ENCODE measurements around the gene TIMD4. TPM values are rescaled to one million over a fixed set of nuclear protein-coding genes. Genes with fewer than 3 reads are reported as not detected.

TIMD4 gene
- total RNA-seq, 1 donor from 2014 or later = not detected

- Mint-ChIP-seq H3K27ac (no peak overlapping the region), H3K4me3 (no peak overlapping the region), H3K4me1 (peaks cover 5% of the 10 kb centered on the region), H3K9me3 (no peaks in the 10 kb centered on the region), H3K36me3 (no peaks in the 10 kb centered on the region), H3K27me3 (ENCODE audit: insufficient read depth, low read depth) (peaks cover 6% of the 10 kb centered on the region)
- H3K36me3 ChIP-seq = no peaks in the 10 kb centered on the region
- no peak for DNase-seq (ENCODE audit: low spot score)
- no peaks in the 10 kb centered on the region for H3K79me2 ChIP-seq (ENCODE audit: low read depth)
- TF ChIP-seq CTCF (IDR thresholded peaks at IDR 0.05) (no peak), EZH2 (IDR thresholded peaks at IDR 0.05) (no peak), EZH2phosphoT487 (IDR thresholded peaks at IDR 0.05) (no peak)
- peaks cover 11% of the 10 kb centered on the region for H3K4me1 ChIP-seq
- no peak overlapping the region for H3K4me2 ChIP-seq
- no peak overlapping the region for H3K9ac ChIP-seq
- no peak overlapping the region for H3K27ac ChIP-seq
- no peak overlapping the region for H3K4me3 ChIP-seq
- H2AFZ ChIP-seq (replicated peaks) = no peak overlapping the region
- peaks cover 9% of the 10 kb centered on the region for H3F3A ChIP-seq (ENCODE audit: low read depth)
- peaks cover 9% of the 10 kb centered on the region for H3K27me3 ChIP-seq
- no peaks in the 10 kb centered on the region for H4K20me1 ChIP-seq (ENCODE audit: low read depth)
- no peaks in the 10 kb centered on the region for H3K9me3 ChIP-seq (ENCODE audit: low read depth)
These were observed 53.8 kb downstream of the TIMD4 start for GRCh38 chr5:156909180-156909579.

GRCh38 chr5:156907667-156908066 lies 55.4 kb downstream of the TIMD4 start:
- Histone ChIP-seq H3K27ac (no peak overlapping the region), H3K4me1 (no peaks in the 10 kb centered on the region), H3K4me2 (no peak overlapping the region), H3F3A (ENCODE audit: low read depth) (no peaks in the 10 kb centered on the region), H2AFZ (replicated peaks) (no peak overlapping the region), H3K27me3 (peaks cover 2% of the 10 kb centered on the region), H3K36me3 (no peaks in the 10 kb centered on the region), H3K9me3 (ENCODE audit: low read depth) (no peaks in the 10 kb centered on the region), H3K9ac (no peak overlapping the region), H3K4me3 (no peak overlapping the region), H4K20me1 (ENCODE audit: low read depth) (no peaks in the 10 kb centered on the region), H3K79me2 (ENCODE audit: low read depth) (no peaks in the 10 kb centered on the region)
- TF ChIP-seq EZH2phosphoT487 (IDR thresholded peaks at IDR 0.05) (no peak), EZH2 (IDR thresholded peaks at IDR 0.05) (no peak), CTCF (IDR thresholded peaks at IDR 0.05) (no peak)
- Mint-ChIP-seq H3K4me3 (no peak overlapping the region), H3K36me3 (no peaks in the 10 kb centered on the region), H3K9me3 (no peaks in the 10 kb centered on the region), H3K4me1 (no peaks in the 10 kb centered on the region), H3K27me3 (ENCODE audit: insufficient read depth, low read depth) (peaks cover 8% of the 10 kb centered on the region), H3K27ac (no peak overlapping the region)
- DNase-seq (ENCODE audit: low spot score) = no peak

GRCh38 chr5:156906807-156907206 lies 56.2 kb downstream of the TIMD4 start:
- no peak for DNase-seq (ENCODE audit: low spot score)
- Histone ChIP-seq H3K9me3 (ENCODE audit: low read depth) (no peaks in the 10 kb centered on the region), H3F3A (ENCODE audit: low read depth) (no peaks in the 10 kb centered on the region), H3K36me3 (no peaks in the 10 kb centered on the region), H3K4me1 (no peaks in the 10 kb centered on the region), H3K27ac (no peak overlapping the region), H4K20me1 (ENCODE audit: low read depth) (no peaks in the 10 kb centered on the region), H3K4me2 (no peak overlapping the region), H2AFZ (replicated peaks) (no peak overlapping the region), H3K27me3 (no peaks in the 10 kb centered on the region), H3K79me2 (ENCODE audit: low read depth) (no peaks in the 10 kb centered on the region), H3K9ac (no peak overlapping the region), H3K4me3 (no peak overlapping the region)
- H3K27me3 Mint-ChIP-seq (ENCODE audit: insufficient read depth, low read depth) = peaks cover 8% of the 10 kb centered on the region
- H3K4me1 Mint-ChIP-seq = no peaks in the 10 kb centered on the region
- no peaks in the 10 kb centered on the region for H3K9me3 Mint-ChIP-seq
- H3K4me3 Mint-ChIP-seq = no peak overlapping the region
- no peaks in the 10 kb centered on the region for H3K36me3 Mint-ChIP-seq
- TF ChIP-seq EZH2phosphoT487 (IDR thresholded peaks at IDR 0.05) = no peak
- TF ChIP-seq CTCF (IDR thresholded peaks at IDR 0.05) = no peak
- TF ChIP-seq EZH2 (IDR thresholded peaks at IDR 0.05) = no peak
- no peak overlapping the region for H3K27ac Mint-ChIP-seq

All from neural progenitor cell (in vitro differentiated cells).